ENCODE measurements around the gene MDP1. TPM values are rescaled to one million over a fixed set of nuclear protein-coding genes. Genes with fewer than 3 reads are reported as not detected.

MDP1 gene
- total RNA-seq, 1 donor from 2014 or later, result 13.5 TPM

GRCh38 chr14:24192933-24193332 is 22.9 kb downstream of the MDP1 start:
- H3K4me1 Mint-ChIP-seq, result peaks cover 44% of the 10 kb centered on the region
- H3K36me3 Mint-ChIP-seq (ENCODE audit: low read depth), result peaks cover 51% of the 10 kb centered on the region
- H3K27me3 Mint-ChIP-seq, result no peaks in the 10 kb centered on the region
- H3K9me3 Mint-ChIP-seq, result no peaks in the 10 kb centered on the region
- intact Hi-C loops (cut with micrococcal nuclease), result no loop called here
- H3K27ac Mint-ChIP-seq, result no peak overlapping the region
- DNase-seq, result peak; percentile 57
- peak overlapping the region; percentile 17 for H3K4me3 Mint-ChIP-seq

GRCh38 chr14:24190416-24190815 is 25.4 kb downstream of the MDP1 start:
- Mint-ChIP-seq H3K4me3 (no peak overlapping the region), H3K27me3 (no peaks in the 10 kb centered on the region), H3K27ac (no peak overlapping the region), H3K36me3 (ENCODE audit: low read depth) (peaks cover 55% of the 10 kb centered on the region), H3K4me1 (peaks cover 45% of the 10 kb centered on the region), H3K9me3 (no peaks in the 10 kb centered on the region)
- DNase-seq, result no peak
- intact Hi-C loops (cut with micrococcal nuclease), result no loop called here

GRCh38 chr14:24189460-24189859 is 26.4 kb downstream of the MDP1 start:
- no peaks in the 10 kb centered on the region for H3K27me3 Mint-ChIP-seq
- H3K27ac Mint-ChIP-seq, result peak overlapping the region; percentile 93
- H3K9me3 Mint-ChIP-seq, result no peaks in the 10 kb centered on the region
- peaks cover 56% of the 10 kb centered on the region for H3K36me3 Mint-ChIP-seq (ENCODE audit: low read depth)
- intact Hi-C loops (cut with micrococcal nuclease), result loop anchor here (2.0 kb wide), 1 partner anchor 43 kb away; the partner anchor contains the start of genes PSME2 and RNF31
- peak overlapping the region; percentile 92 for H3K4me3 Mint-ChIP-seq
- peaks cover 39% of the 10 kb centered on the region for H3K4me1 Mint-ChIP-seq
- peak; percentile 61 for DNase-seq

GRCh38 chr14:24189059-24189375 is 26.8 kb downstream of the MDP1 start:
- H3K27me3 Mint-ChIP-seq, result no peaks in the 10 kb centered on the region
- intact Hi-C loops (cut with micrococcal nuclease), result loop anchor here (2.0 kb wide), 1 partner anchor 42 kb away; the partner anchor contains the start of genes PSME2 and RNF31
- peaks cover 34% of the 10 kb centered on the region for H3K4me1 Mint-ChIP-seq

GRCh38 chr14:24188251-24189058 is 27.4 kb downstream of the MDP1 start, which contains the start of gene IPO4:
Gene IPO4, minus strand, starts transcription at chr14:24188816. Its CDS starts 29 bp downstream, at chr14:24188787.
- peak within 1 kb of the TSS; percentile 92 for H3K4me3 Mint-ChIP-seq

More at GRCh38 chr14:24189059-24189375, 26.8 kb downstream of the MDP1 start:
- Mint-ChIP-seq H3K9me3 (no peaks in the 10 kb centered on the region), H3K27ac (peak overlapping the region; percentile 93), H3K4me3 (peak overlapping the region; percentile 92), H3K36me3 (ENCODE audit: low read depth) (peaks cover 54% of the 10 kb centered on the region)
- no peak for DNase-seq

GRCh38 chr14:24187539-24187915 is 28.3 kb downstream of the MDP1 start:
- DNase-seq, result no peak
- Mint-ChIP-seq H3K4me1 (peaks cover 27% of the 10 kb centered on the region), H3K36me3 (ENCODE audit: low read depth) (peaks cover 57% of the 10 kb centered on the region), H3K4me3 (peak overlapping the region; percentile 92), H3K27ac (peak overlapping the region; percentile 93), H3K9me3 (no peaks in the 10 kb centered on the region), H3K27me3 (no peaks in the 10 kb centered on the region)
- intact Hi-C loops (cut with micrococcal nuclease), result no loop called here

More at GRCh38 chr14:24188251-24189058, 27.4 kb downstream of the MDP1 start, which contains the start of gene IPO4:
- H3K9me3 Mint-ChIP-seq, result no peaks in the 10 kb centered on the region
- peak within 1 kb of the TSS; percentile 93 for H3K27ac Mint-ChIP-seq
- intact Hi-C loops (cut with micrococcal nuclease), result loop anchor here (1.0 to 2.0 kb wide), 4 partner anchors 27 to 54 kb away; partner anchors contain the start of genes GMPR2, IRF9, NEDD8 and PSME2
- no peaks in the 10 kb centered on the region for H3K27me3 Mint-ChIP-seq
- H3K36me3 Mint-ChIP-seq (ENCODE audit: low read depth), result peaks cover 56% of the 10 kb centered on the region
- H3K4me1 Mint-ChIP-seq, result peaks cover 33% of the 10 kb centered on the region
- DNase-seq, result peak; percentile 98

GRCh38 chr14:24186831-24187538 is 28.9 kb downstream of the MDP1 start:
- Mint-ChIP-seq H3K27ac (peak overlapping the region; percentile 66), H3K4me1 (peaks cover 22% of the 10 kb centered on the region), H3K36me3 (ENCODE audit: low read depth) (peaks cover 57% of the 10 kb centered on the region), H3K27me3 (no peaks in the 10 kb centered on the region), H3K9me3 (no peaks in the 10 kb centered on the region), H3K4me3 (peak overlapping the region; percentile 92)
- intact Hi-C loops (cut with micrococcal nuclease), result no loop called here
- peak; percentile 60 for DNase-seq

- H3K27me3 Mint-ChIP-seq, result no peaks in the 10 kb centered on the region
- no peak overlapping the region for H3K4me3 Mint-ChIP-seq
- H3K9me3 Mint-ChIP-seq, result no peaks in the 10 kb centered on the region
- H3K4me1 Mint-ChIP-seq, result peaks cover 19% of the 10 kb centered on the region
- intact Hi-C loops (cut with micrococcal nuclease), result no loop called here
- peaks cover 56% of the 10 kb centered on the region for H3K36me3 Mint-ChIP-seq (ENCODE audit: low read depth)
- no peak for DNase-seq
- no peak overlapping the region for H3K27ac Mint-ChIP-seq
Measured at GRCh38 chr14:24185741-24186140, 30.1 kb downstream of the MDP1 start.

GRCh38 chr14:24185026-24185425 is 30.8 kb downstream of the MDP1 start:
- intact Hi-C loops (cut with micrococcal nuclease), result no loop called here
- Mint-ChIP-seq H3K36me3 (ENCODE audit: low read depth) (peaks cover 57% of the 10 kb centered on the region), H3K27me3 (no peaks in the 10 kb centered on the region), H3K4me3 (no peak overlapping the region), H3K9me3 (no peaks in the 10 kb centered on the region), H3K4me1 (peaks cover 19% of the 10 kb centered on the region), H3K27ac (no peak overlapping the region)
- no peak for DNase-seq

GRCh38 chr14:24184104-24184970 is 31.5 kb downstream of the MDP1 start:
- Mint-ChIP-seq H3K4me3 (no peak overlapping the region), H3K9me3 (no peaks in the 10 kb centered on the region), H3K4me1 (peaks cover 16% of the 10 kb centered on the region), H3K27ac (no peak overlapping the region), H3K36me3 (ENCODE audit: low read depth) (peaks cover 58% of the 10 kb centered on the region), H3K27me3 (no peaks in the 10 kb centered on the region)
- intact Hi-C loops (cut with micrococcal nuclease), result no loop called here
- peak; percentile 61 for DNase-seq

GRCh38 chr14:24183014-24183481 is 32.8 kb downstream of the MDP1 start:
- Mint-ChIP-seq H3K4me3 (no peak overlapping the region), H3K9me3 (no peaks in the 10 kb centered on the region), H3K4me1 (peaks cover 15% of the 10 kb centered on the region), H3K27me3 (no peaks in the 10 kb centered on the region), H3K36me3 (ENCODE audit: low read depth) (peaks cover 67% of the 10 kb centered on the region), H3K27ac (no peak overlapping the region)
- DNase-seq, result no peak
- intact Hi-C loops (cut with micrococcal nuclease), result no loop called here

- H3K4me3 Mint-ChIP-seq, result no peak overlapping the region
- H3K9me3 Mint-ChIP-seq, result no peaks in the 10 kb centered on the region
- H3K27me3 Mint-ChIP-seq, result no peaks in the 10 kb centered on the region
- H3K36me3 Mint-ChIP-seq (ENCODE audit: low read depth), result peaks cover 68% of the 10 kb centered on the region
- no peak for DNase-seq
- H3K4me1 Mint-ChIP-seq, result peaks cover 9% of the 10 kb centered on the region
- peak overlapping the region; percentile 52 for H3K27ac Mint-ChIP-seq
- intact Hi-C loops (cut with micrococcal nuclease), result no loop called here
Measured at GRCh38 chr14:24182110-24182882, 33.6 kb downstream of the MDP1 start.
